Measurements from ENCODE around the gene KCNH5. TPM values are rescaled to one million over a fixed set of nuclear protein-coding genes. Genes with fewer than 3 reads are reported as not detected.

KCNH5 gene
- total RNA-seq, 4 donors from 2014 or later = not detected

DNA sequence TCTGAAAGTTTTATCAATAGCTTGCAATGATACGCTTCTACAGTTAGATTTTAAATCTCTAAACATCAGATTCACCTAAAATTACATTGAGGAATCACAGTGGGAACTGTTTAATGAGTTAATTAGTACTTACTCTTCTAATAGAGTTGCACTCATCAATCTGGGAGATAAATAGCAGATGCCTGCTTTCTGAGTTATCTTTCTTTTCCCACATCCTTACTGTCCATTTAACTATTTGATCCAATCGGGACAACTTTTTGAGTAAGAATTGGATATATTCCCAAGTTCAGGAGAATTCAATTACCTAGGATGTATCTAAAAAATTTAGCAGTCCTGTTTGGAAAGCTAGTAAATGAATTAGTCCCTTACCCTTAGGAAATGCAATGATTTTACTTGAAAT, 162.3 kb downstream of the KCNH5 start:
- TF ChIP-seq, protein P1, sequence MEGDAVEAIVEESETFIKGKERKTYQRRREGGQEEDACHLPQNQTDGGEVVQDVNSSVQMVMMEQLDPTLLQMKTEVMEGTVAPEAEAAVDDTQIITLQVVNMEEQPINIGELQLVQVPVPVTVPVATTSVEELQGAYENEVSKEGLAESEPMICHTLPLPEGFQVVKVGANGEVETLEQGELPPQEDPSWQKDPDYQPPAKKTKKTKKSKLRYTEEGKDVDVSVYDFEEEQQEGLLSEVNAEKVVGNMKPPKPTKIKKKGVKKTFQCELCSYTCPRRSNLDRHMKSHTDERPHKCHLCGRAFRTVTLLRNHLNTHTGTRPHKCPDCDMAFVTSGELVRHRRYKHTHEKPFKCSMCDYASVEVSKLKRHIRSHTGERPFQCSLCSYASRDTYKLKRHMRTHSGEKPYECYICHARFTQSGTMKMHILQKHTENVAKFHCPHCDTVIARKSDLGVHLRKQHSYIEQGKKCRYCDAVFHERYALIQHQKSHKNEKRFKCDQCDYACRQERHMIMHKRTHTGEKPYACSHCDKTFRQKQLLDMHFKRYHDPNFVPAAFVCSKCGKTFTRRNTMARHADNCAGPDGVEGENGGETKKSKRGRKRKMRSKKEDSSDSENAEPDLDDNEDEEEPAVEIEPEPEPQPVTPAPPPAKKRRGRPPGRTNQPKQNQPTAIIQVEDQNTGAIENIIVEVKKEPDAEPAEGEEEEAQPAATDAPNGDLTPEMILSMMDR (IDR thresholded peaks at IDR 0.05; ENCODE audit: low read depth) = no peak

DNA sequence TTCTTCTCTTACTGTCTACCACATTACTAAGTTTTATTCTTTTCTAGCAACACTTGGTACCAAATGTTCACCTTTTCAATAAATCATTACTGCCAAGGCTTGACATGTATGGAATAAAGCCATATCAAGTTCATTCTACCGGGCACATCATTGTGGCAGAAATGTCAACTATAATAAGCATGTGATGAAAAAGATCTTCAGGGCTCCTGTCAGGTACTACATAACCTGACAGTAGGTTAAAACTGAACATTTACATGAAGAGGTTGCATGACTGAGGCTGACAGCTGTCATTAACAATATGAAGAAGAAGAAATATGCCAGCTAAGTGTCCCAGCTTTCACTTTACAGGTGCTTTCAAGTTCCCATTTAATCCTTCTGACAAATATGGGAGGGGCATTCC, 178.9 kb downstream of the KCNH5 start:
- TF ChIP-seq, protein P1 (IDR thresholded peaks at IDR 0.05; ENCODE audit: low read depth) = no peak

DNA sequence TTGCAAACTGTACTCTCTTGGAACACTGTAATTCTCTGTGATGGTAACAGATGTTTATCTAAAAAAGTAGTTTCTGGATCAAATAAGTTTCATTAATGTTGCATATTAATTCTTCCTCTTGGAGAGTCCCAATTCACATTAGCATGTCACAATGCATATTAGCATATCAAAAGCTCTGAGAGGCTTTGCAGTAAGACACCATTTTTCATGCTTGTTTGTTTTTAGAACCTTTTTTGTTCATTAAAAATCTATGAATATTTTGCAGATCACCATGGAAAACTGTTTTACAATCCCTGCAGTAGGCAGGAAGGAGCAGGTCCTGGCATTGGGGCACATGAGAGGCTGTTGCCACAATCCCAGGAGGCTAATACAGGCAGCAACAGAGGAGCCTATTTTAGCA, 180.7 kb downstream of the KCNH5 start:
- TF ChIP-seq, protein P1 (IDR thresholded peaks at IDR 0.05; ENCODE audit: low read depth) = no peak

DNA sequence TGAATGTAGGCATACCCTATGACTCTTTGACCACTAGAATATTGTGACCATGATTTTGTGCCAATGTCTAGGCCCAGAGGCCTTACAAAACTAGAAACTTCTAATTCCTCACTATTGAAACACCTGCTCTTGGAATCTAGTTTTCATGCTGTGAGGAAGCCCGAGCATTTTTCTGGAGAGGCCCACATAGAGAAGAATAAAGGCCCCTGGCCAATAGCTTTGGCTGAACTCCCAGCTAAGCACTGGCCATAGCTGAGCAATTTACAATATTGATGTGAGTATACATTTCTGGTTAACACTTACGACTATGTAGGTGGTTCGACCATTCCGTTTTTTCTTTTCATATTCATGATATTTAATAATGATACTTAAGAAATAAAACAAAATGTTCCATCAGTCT, 190.3 kb downstream of the KCNH5 start:
- TF ChIP-seq, protein P1 (IDR thresholded peaks at IDR 0.05; ENCODE audit: low read depth) = no peak

DNA sequence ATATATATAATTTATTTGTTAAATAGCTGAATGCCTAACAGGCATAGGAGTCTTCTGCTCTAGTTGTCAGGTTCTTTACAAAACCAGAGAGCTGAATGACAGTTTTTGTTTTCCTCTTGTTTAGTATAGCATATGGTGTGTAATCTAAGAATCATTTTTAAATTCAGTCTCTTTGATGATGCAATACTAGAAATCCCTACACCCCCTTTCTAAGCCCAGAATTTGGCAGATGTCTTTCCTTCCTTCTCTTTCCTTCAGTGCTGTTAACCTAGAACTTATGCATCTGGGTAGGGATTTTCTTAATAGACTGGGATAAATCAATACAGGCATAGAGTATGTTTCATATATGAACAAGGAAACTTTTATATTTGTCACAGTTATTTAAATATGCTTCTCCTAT, 198.1 kb downstream of the KCNH5 start:
- TF ChIP-seq, protein P1 (IDR thresholded peaks at IDR 0.05; ENCODE audit: low read depth) = no peak

DNA sequence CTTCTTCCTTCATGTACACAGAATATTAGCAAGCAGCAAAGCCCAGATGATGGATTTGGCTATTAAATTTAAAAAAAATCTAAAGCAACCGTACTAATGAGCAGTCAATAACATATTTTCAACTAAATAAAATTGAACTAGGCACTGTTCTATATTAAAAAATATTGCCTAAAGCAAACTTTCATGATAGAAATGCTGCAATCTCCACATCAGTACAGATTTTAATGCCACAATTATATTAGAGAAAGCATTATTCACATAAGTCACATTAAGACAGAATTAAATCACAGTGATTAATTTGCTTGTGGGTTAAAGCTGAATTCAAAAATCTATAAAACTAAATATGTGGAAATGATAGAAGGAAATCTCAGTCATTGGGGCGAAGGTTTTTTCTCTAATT, 200.7 kb downstream of the KCNH5 start:
- TF ChIP-seq, protein P1 (IDR thresholded peaks at IDR 0.05; ENCODE audit: low read depth) = no peak

DNA sequence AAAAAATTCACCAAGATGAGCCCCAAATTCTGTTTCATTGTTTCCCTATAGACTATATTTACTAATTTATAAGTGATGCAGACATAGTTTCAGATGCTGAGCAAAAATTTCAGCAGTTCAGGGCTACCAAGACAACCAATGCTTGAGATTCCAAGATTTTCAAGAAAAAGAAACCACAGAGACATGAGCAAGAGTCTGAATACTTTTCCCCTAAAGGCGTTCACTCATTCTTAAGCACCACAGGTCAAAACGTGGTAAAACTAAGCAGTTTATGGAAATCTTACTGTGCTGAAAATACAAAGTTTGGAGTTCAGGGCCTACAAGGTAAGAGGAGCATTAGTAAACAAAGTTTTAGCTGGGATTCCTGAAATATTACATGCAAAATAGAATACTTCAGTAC, 221.2 kb downstream of the KCNH5 start:
- TF ChIP-seq, protein P1 (IDR thresholded peaks at IDR 0.05; ENCODE audit: low read depth) = no peak

All from subcutaneous adipose tissue (tissue), 4 donors.